Aorta (tissue), 5 donors: ENCODE results near the gene MTCP1. TPM values are rescaled to one million over a fixed set of nuclear protein-coding genes. Genes with fewer than 3 reads are reported as not detected.

Experiments
- ATAC-seq: fragments of 200-7000 bp; cut with Tn5 transposase; one replicate; pipeline ENCODE4 v1.9.1; 2022; ENCODE audit warnings: moderate library complexity; ENCODE audit not compliant: low FRiP score
- DNase-seq, 2 donors: peaks; one replicate each; pipeline ENCODE4 v3.0.0-alpha.2; 2020
- H3K27ac ChIP-seq, 2 donors: one replicate each; pipeline ENCODE4 v1.5.1; 2013; ENCODE audit warnings: low read length in 2 of 2, mild to moderate bottlenecking in 2 of 2, moderate library complexity in 2 of 2, control low read depth in 1 of 2, inconsistent platforms in 1 of 2, low read depth in 1 of 2
- H3K27me3 ChIP-seq, 2 donors: one replicate each; pipeline ENCODE4 v1.6.1; 2013; ENCODE audit warnings: control low read depth in 1 of 2, low read length in 1 of 2, mild to moderate bottlenecking in 1 of 2, moderate library complexity in 1 of 2; ENCODE audit not compliant: insufficient read depth in 2 of 2, control insufficient read depth in 1 of 2
- H3K36me3 ChIP-seq, 2 donors: one replicate each; pipeline ENCODE4 v1.6.1; 2013; ENCODE audit warnings: control low read depth in 1 of 2, low read length in 1 of 2, mild to moderate bottlenecking in 1 of 2; ENCODE audit not compliant: insufficient read depth in 2 of 2, control insufficient read depth in 1 of 2
- H3K4me1 ChIP-seq, 2 donors: one replicate each; pipeline ENCODE4 v1.6.1; 2013; ENCODE audit warnings: low read length in 2 of 2, control low read depth in 1 of 2, mild to moderate bottlenecking in 1 of 2, moderate library complexity in 1 of 2; ENCODE audit not compliant: insufficient read depth in 2 of 2, control insufficient read depth in 1 of 2
- H3K4me3 ChIP-seq, 2 donors: one replicate each; pipeline ENCODE4 v1.5.1; 2013; ENCODE audit warnings: low read length in 2 of 2, control low read depth in 1 of 2, mild to moderate bottlenecking in 1 of 2
- H3K9me3 ChIP-seq: one replicate; pipeline ENCODE4 v1.6.1; 2013; ENCODE audit warnings: mild to moderate bottlenecking, low read length; ENCODE audit not compliant: control insufficient read depth
- WGBS, 2 donors: extraction: QIAGEN DNeasy Blood & Tissue Kit; methylation state at CpG; one replicate each; pipeline ENCODE4 v1.1.7; 2013; 5-methylcytosine and 5-hydroxymethylcytosine counted together
- intact Hi-C, 2 donors: fragments of 100-400 bp; cut with DNase I; formaldehyde crosslinking; loops; one replicate each; pipeline versions ENCODE4 v1.14.2 to v1.15.0; 2022
- long read RNA-seq, 2 donors: library from polyadenylated mRNA; unstranded; transcript quantifications; one replicate each; pipeline ENCODE4 v2.0.0, GENCODE V29; 2020 to 2021
- polyA plus RNA-seq, 2 donors: library from polyadenylated mRNA; stranded (reverse); fragments of 200-250 nt; gene quantifications; one replicate each; pipeline ENCODE4 v1.2.3, GENCODE V29; 2013
- total RNA-seq, 2 donors: library from RNA; stranded (reverse); fragmentation: NEBNext Ultra II Directional; extraction: Animal tissue kit (Norgen Biotek cat#: 25700); gene quantifications; one replicate each; pipeline ENCODE4 v1.2.1, GENCODE V29; 2021
- donor health status: healthy with polysubstance abuse.
- donor health status: Bipolar disorder and iron deficiency.
- donor health status: DM: no; HTN: no; CAD: no.
- donor health status: DM: no; HTN: no; CAD: no.
- donor health status: DM: yes; HTN: yes; CAD: no.

MTCP1 gene
- total RNA-seq: 10 to 100 TPM; 19.6 to 20.8 TPM
- 10 to 100 TPM; 23.0 to 29.9 TPM for polyA plus RNA-seq
- long read RNA-seq, donor 1, partial matches to known transcripts: 1 of 2 reads
- long read RNA-seq, donor 1, other reads (novel, unspliced or antisense): 1 of 2 reads
- long read RNA-seq, donor 2, partial matches to known transcripts: 0 of 10 reads
- long read RNA-seq, donor 2, other reads (novel, unspliced or antisense): 9 of 10 reads

- intact Hi-C loops: no loop called here
- peak; percentile 93 for ATAC-seq
- H3K9me3 ChIP-seq: no peaks in the 10 kb centered on the region
- 1 to 29% methylated on average over 43 to 81 of the region's 81 CpGs for WGBS, 2 donors
- peak; percentile 87 to 92 for DNase-seq
- no peaks in the 10 kb centered on the region for H3K4me1 ChIP-seq
- peaks cover 0 to 3% of the 10 kb centered on the region in 2 donors for H3K36me3 ChIP-seq
- H3K27ac ChIP-seq: peak within 1 kb of the TSS; percentile 20 to 90
- H3K4me3 ChIP-seq: peak within 1 kb of the TSS; percentile 42 to 79
- no peaks in the 10 kb centered on the region for H3K27me3 ChIP-seq
These were observed at the start of gene MTCP1, which contains the start of the genes BRCC3 and CMC4 for GRCh38 chrX:155070975-155071693. Gene MTCP1 (minus strand): TSS chrX:155071136. CDS start chrX:155066010, 5,126 bp downstream. Gene BRCC3 (plus strand): TSS chrX:155071508. CDS start chrX:155071528, 20 bp downstream. Gene CMC4 (minus strand): TSS chrX:155071136. CDS start chrX:155064023, 7,113 bp downstream.

GRCh38 chrX:155115174-155115819, 44.4 kb upstream of the MTCP1 start:
- Histone ChIP-seq H3K9me3 (no peaks in the 10 kb centered on the region), H3K4me1 (no peaks in the 10 kb centered on the region), H3K27ac (no peak overlapping the region), H3K27me3 (no peaks in the 10 kb centered on the region), H3K36me3 (peaks cover 0 to 3% of the 10 kb centered on the region in 2 donors), H3K4me3 (no peak overlapping the region)
- intact Hi-C loops: no loop called here
- no peak for DNase-seq
- ATAC-seq: no peak
- WGBS, 2 donors: 73 to 92% methylated on average over 1 of the region's 1 CpG

- peaks cover 0 to 3% of the 10 kb centered on the region in 2 donors for H3K36me3 ChIP-seq
- WGBS, 2 donors: 83 to 98% methylated on average over 4 of the region's 4 CpGs
- no peak overlapping the region for H3K4me3 ChIP-seq
- no peaks in the 10 kb centered on the region for H3K4me1 ChIP-seq
- H3K9me3 ChIP-seq: no peaks in the 10 kb centered on the region
- DNase-seq (no peak), ATAC-seq (no peak)
- H3K27ac ChIP-seq: no peak overlapping the region
- H3K27me3 ChIP-seq: no peaks in the 10 kb centered on the region
- intact Hi-C loops: no loop called here
These were observed 42.2 kb upstream of the MTCP1 start for GRCh38 chrX:155113097-155113496.

GRCh38 chrX:155112171-155112570, 41.2 kb upstream of the MTCP1 start:
- Histone ChIP-seq H3K4me3 (no peak overlapping the region), H3K4me1 (no peaks in the 10 kb centered on the region), H3K27ac (no peak overlapping the region), H3K9me3 (no peaks in the 10 kb centered on the region), H3K27me3 (no peaks in the 10 kb centered on the region), H3K36me3 (peaks cover 0 to 3% of the 10 kb centered on the region in 2 donors)
- no peak for ATAC-seq
- 80 to 98% methylated on average over 3 of the region's 3 CpGs for WGBS, 2 donors
- intact Hi-C loops: no loop called here
- no peak for DNase-seq

GRCh38 chrX:155108427-155108826, 37.5 kb upstream of the MTCP1 start:
- ATAC-seq (no peak), DNase-seq (no peak)
- Histone ChIP-seq H3K4me1 (no peaks in the 10 kb centered on the region), H3K4me3 (no peak overlapping the region), H3K27me3 (no peaks in the 10 kb centered on the region), H3K36me3 (no peaks in the 10 kb centered on the region), H3K9me3 (no peaks in the 10 kb centered on the region), H3K27ac (no peak overlapping the region)
- intact Hi-C loops: no loop called here

- H3K4me3 ChIP-seq: no peak overlapping the region
- H3K4me1 ChIP-seq: no peaks in the 10 kb centered on the region
- no peak overlapping the region for H3K27ac ChIP-seq
- no peaks in the 10 kb centered on the region for H3K36me3 ChIP-seq
- DNase-seq (no peak), ATAC-seq (no peak)
- 75 to 99% methylated on average over 2 of the region's 2 CpGs for WGBS, 2 donors
- no peaks in the 10 kb centered on the region for H3K27me3 ChIP-seq
- no peaks in the 10 kb centered on the region for H3K9me3 ChIP-seq
- intact Hi-C loops: no loop called here
These were observed 35.0 kb upstream of the MTCP1 start for GRCh38 chrX:155105919-155106318.

- no peaks in the 10 kb centered on the region for H3K27me3 ChIP-seq
- no peak overlapping the region for H3K27ac ChIP-seq
- ATAC-seq (no peak), DNase-seq (no peak)
- H3K9me3 ChIP-seq: no peaks in the 10 kb centered on the region
- intact Hi-C loops: no loop called here
- H3K4me3 ChIP-seq: no peak overlapping the region
- no peaks in the 10 kb centered on the region for H3K4me1 ChIP-seq
- no peaks in the 10 kb centered on the region for H3K36me3 ChIP-seq
- 32 to 33% methylated on average over 4 of the region's 4 CpGs for WGBS, 2 donors
These were observed 23.6 kb upstream of the MTCP1 start for GRCh38 chrX:155094468-155095061.

- H3K27ac ChIP-seq: no peak overlapping the region
- peaks cover 0 to 2% of the 10 kb centered on the region in 2 donors for H3K36me3 ChIP-seq
- no peak overlapping the region for H3K4me3 ChIP-seq
- 87 to 97% methylated on average over 26 of the region's 26 CpGs for WGBS, 2 donors
- no peaks in the 10 kb centered on the region for H3K4me1 ChIP-seq
- DNase-seq (no peak), ATAC-seq (no peak)
- H3K27me3 ChIP-seq: no peaks in the 10 kb centered on the region
- H3K9me3 ChIP-seq: no peaks in the 10 kb centered on the region
- intact Hi-C loops: loop anchor here in 1 of 2 donors (10.0 kb wide), 1 partner anchor 102 kb away; no protein-coding TSS in a partner anchor
These were observed 16.2 kb upstream of the MTCP1 start for GRCh38 chrX:155086961-155087735.
